ENCODE measurements around the gene FGF14.

Gene FGF14

GRCh38 chr13:101868585-101869469 is 533.0 kb downstream of the FGF14 start:
- H3K27ac ChIP-seq: no peak overlapping the region
- no peak for TF ChIP-seq CTCF (conservative IDR thresholded peaks at IDR 0.05)
- TF ChIP-seq ZFX (IDR thresholded peaks at IDR 0.05): no peak

DNA sequence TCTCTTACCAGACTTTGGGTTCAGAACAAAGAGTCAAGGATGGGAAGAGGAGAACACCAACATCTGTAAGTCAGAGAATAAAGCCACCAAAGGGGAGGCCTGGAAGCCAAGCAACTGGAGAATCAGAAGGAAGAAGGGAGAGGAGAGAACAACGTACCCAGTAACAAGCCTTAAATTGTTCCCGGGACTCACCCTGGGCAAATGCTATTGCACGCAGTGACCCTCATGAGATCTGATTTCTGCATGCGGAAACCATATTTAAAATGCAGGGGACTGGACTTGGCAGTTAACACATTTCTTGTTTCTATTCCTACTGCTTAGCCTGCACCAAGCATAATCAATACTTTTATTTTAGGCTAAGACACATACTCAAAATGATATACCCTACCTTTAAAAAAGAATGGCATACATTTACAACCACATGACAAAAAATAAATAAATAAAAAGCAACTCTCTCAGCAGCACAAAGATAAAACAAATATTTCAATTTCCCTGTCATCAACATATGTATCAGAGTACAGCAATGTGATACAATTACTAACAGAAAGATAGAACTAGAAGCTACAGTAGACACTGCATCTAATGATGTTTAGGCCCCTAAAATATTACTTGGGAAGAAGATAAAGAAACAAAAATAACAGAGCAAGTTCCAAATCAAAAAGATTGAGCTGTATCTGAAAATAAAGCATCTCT is 534.8 kb downstream of the FGF14 start:
- no peak overlapping the region for H3K27ac ChIP-seq
- TF ChIP-seq CTCF (conservative IDR thresholded peaks at IDR 0.05) (no peak), ZFX (IDR thresholded peaks at IDR 0.05) (no peak)

DNA sequence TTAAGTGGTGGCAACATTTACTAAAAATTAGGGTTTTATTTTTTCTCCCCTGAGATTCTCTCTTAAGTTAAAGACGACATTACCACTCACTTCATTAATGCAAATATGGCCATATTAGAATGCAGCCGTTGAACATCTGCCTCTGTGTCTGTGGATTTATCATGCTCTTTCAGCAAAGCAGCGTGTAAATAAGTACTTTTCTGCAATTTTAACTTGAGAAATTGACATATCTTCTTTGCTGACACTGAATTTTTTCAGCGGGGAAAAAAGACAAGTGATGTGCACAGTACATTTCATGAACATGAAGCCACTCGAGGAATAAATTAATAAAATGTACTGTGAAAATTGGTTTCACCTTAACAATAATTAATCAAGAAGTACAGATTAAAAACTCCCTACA is 543.0 kb downstream of the FGF14 start:
- TF ChIP-seq CTCF (conservative IDR thresholded peaks at IDR 0.05): no peak
- TF ChIP-seq ZFX (IDR thresholded peaks at IDR 0.05): no peak
- H3K27ac ChIP-seq: no peak overlapping the region

- H3K27ac ChIP-seq: no peak overlapping the region
- TF ChIP-seq CTCF (conservative IDR thresholded peaks at IDR 0.05): no peak
- no peak for TF ChIP-seq ZFX (IDR thresholded peaks at IDR 0.05)
Measured at GRCh38 chr13:101846701-101847100, 555.1 kb downstream of the FGF14 start.

- TF ChIP-seq ZFX (IDR thresholded peaks at IDR 0.05) (no peak), CTCF (conservative IDR thresholded peaks at IDR 0.05) (no peak)
- no peak overlapping the region for H3K27ac ChIP-seq
Measured at GRCh38 chr13:101846249-101846648, 555.6 kb downstream of the FGF14 start.

GRCh38 chr13:101845245-101846020 is 556.4 kb downstream of the FGF14 start:
- H3K27ac ChIP-seq: no peak overlapping the region
- TF ChIP-seq CTCF (conservative IDR thresholded peaks at IDR 0.05) (no peak), ZFX (IDR thresholded peaks at IDR 0.05) (no peak)

Data from C4-2B (cell line).